Posterior cingulate gyrus (tissue), 11 donors: ENCODE results near the gene HHIP.
A peak's percentile ranks its signal among the peaks of the same experiment; 100 is the strongest.
"Not testable (repeated sequence)": the region's sequence is repeated elsewhere in the genome, so short reads cannot be mapped to it uniquely, and the experiment has no call there.

Experiments used
- DNase-seq, 10 donors: peaks; one replicate each; pipeline versions ENCODE4 v3.0.0 to v3.0.0-alpha.2; 2020 to 2021; ENCODE audit warnings: mixed read lengths in 3 of 10
- intact Hi-C: fragments of 100-400 bp; cut with DNase I; formaldehyde crosslinking; loops from one replicate; pipeline ENCODE4 v1.15.1; 2023

Gene HHIP

DNA sequence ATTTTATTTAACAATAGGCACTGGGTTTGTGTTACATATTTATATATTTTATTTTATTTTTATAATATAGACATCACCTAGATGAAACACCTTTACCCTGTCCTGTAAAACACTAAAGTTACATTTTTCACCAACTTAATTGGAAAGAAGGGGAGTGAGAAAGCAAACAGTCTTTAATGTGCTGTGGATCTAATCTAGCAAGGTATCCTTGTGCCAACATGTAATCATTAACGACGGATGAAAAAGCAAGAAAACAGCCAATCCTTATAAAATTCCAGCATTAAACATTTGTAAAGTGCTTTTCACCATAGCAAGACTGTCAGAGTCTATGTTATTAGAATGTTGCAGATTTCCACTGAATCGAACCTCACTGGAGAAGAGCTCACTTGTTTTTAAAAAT lies 92.7 kb downstream of the HHIP start:
- intact Hi-C loops: no loop called here
- no peak for DNase-seq

DNA sequence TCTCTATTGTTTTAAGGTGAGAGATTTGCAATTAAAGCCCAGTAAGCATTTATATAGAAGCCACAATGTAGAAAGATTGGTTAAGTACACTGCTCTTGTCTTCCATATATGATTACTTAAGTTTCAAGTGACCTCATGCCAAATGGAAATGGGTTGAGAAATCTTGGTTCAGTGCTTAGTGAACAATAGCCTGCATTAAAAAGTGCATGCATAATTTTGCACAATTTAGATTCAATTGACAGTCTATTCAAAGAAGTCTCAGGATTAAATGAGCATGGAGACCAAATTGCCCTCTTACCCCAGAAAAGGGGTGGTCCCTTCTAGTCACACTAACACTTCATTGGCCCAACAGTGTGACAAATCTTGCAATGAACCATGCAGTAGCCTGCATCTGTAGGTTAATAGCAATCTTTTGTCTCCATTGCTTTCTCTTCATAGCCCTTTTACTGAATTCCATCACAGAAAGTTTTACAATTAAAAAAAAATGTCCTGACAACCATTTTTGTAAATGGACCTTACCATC lies 93.6 kb downstream of the HHIP start:
- intact Hi-C loops: no loop called here
- no peak for DNase-seq

DNA sequence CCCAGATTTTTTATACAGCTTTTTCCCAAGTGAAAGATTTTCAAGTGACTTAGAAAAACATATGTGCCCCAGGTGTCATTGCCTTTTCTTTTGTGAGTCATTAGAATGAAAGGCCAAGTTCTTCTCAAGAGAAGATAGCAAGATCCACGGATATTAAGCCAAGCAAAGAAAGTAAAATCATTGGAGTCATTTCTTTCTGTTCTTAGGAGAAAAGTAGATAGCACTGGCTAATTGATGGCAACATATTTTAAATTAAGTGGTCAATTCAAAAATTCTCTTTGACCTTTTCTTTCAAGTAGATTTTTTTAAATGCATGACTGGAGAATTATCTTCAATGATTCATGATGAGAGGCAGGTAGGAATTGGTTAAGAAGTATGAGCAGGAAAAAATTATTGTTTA lies 94.4 kb downstream of the HHIP start:
- no peak for DNase-seq
- intact Hi-C loops: no loop called here

DNA sequence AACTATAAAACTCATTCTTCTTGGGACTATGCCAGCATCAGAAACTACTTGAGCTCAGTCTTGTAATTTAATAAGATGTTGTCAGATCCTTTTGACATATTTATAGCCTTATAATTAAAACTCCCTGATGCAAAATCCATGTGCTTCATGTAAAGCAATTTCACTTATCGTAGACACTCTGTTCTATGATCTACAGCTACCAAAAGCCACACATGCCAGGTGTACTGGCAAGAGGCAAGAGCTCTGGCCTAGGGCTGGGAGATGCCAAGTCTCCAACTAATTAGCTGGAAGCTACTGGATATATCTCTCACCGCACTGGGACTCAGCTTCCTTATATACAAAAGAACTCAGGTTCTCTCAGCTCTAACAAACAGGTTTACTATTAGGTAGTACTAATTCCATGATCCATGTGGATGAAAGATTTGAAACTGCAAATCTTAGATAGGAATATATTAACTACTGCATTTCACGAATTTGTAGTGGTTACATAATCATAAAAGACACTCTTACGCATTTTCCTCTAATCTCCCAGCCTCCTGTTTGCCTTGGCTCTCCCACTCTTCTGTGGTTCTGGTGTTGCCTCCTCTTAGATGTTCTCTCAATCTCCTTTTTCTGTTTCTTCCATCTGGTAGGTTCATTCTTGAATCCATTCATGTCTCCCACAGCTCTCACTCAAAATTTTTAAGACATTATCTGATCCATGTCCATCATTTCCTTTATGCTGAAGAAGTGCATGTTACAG lies 103.0 kb downstream of the HHIP start:
- no peak for DNase-seq
- intact Hi-C loops: no loop called here

DNA sequence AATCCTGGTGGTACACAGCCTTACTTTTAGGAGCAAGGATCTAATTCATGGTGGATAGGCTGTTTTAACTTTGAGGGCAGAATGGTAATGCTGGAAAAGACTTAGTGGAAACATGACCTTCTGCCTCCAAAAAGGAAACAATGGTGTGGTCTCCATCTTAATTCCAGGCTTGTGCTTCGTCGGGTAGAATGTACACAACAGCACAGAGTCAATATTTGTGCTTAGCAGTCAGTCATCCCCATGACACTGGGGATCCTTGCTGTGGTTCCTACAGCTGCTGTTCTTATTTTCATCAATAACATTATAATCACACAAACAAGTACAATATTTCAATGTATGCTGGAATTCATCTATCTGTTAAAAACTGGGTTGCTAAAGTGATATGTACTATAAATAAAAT lies 104.4 kb downstream of the HHIP start:
- no peak for DNase-seq
- intact Hi-C loops: loop anchor here (10.0 kb wide), 2 partner anchors 106 to 576 kb away; partner anchors contain the start of gene HHIP

DNA sequence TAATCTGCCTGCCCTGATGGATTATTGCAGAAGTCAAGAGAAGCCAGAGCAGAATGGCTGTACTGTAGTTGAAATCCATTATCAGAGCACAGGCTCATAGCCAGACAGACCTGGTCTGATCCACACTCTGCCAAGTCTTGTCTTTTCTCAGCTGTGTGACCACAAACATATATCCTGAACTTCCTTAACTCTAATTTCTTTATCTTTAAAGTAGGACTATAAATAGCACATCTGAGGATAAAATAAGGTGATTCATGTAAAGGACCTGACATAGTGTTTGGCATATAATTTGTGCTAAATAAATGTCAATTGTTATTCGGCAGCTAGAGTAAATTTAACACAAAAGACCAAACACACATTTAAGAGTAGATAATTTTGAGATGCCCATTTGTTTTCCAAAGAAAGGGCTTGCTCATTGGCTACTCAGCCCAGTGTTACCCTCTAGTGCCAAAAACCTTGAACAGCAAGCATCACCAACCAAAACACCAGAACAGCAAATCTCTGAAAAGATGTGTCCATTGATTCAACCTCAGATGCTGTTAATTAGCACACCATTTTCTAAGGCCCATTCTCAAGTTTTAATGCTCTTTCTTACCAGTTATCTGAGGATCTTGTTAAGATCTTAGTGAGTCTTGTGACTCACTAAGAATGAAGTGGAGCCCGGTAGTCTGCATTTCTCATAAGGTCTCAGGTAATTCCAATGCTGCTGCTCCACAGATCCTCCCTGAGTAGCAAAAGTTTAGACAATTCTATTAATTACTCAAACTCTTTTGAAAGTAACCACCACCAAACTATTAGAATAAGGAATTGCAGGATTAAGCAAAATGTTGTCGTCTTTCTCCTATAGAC lies 108.8 kb downstream of the HHIP start:
- peak in 1 of 10 donors; percentile 28 for DNase-seq
- intact Hi-C loops: loop anchor here (10.0 kb wide), 2 partner anchors 110 to 580 kb away; partner anchors contain the start of gene HHIP

DNA sequence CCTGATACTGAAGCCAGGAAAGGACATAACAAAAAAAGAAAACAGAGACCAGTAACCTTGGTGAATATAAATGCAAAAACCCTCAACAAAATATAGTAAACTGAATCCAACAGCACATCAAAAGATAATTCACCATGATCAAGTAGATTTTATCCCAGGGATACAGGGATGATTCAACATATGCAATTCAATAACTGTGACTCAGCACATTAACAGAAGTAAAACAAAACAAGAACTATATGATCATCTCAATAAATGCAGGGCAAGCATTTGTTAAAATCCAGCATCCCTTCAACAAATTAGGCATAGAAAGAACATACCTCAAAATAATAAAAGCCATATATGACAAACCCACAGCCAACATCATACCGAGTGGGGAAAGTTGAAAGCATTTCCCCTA lies 112.0 kb downstream of the HHIP start:
- intact Hi-C loops: loop anchor here (10.0 kb wide), 2 partner anchors 113 to 583 kb away; partner anchors contain the start of gene HHIP
- no peak for DNase-seq

DNA sequence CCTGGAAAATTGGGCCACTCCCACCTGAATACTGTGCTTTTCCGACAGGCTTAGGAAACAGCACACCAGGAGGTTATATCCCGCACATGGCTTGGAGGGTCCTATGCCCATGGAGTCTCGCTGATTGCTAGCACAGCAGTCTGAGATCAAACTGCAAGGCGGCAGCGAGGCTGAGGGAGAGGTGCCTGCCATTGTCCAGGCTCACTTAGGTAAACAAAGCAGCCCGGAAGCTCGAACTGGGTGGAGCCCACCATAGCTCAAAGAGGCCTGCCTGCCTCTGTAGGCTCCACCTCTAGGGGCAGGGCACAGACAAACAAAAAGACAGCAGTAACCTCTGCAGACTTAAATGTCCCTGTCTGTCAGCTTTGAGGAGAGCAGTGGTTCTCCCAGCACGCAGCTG lies 122.9 kb downstream of the HHIP start:
- intact Hi-C loops, DNase-seq: not testable (repeated sequence)

DNA sequence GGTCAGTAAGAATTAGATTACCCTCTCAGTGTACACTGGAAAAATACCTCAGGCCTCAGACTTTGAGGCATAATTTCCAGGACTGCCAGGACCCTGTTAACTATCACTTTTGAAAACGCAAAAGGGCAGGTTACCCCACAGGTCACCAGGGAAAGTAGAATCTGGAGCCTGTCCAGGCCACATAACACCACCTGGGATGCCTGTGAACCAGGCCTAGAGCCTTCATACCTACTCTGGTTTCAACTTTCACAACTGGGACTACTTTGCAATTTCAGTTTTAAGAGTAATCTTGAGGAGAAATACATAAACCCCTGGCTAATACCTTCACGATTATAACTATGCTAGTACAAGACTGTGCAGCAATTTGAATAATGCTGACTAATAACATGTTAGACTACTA lies 132.4 kb downstream of the HHIP start:
- intact Hi-C loops: no loop called here

DNA sequence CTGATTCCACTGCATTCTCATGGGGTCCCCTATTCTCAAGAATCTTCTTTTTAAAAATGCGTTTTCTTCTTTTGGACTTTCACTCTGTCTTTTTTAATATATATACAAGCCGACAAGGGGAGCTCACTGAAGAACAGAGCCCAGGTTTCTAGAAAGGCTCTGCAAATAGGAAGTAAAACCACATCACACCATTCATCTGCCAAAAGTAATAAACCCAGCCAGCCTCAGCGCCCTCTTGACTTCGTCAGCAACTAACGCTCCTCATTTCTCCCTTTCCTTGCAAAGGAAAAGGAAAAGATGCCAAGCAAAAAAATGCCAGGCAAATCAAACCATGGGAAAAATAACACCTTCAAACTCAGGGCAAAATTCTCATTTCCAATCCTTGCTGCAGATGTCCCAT lies 136.4 kb downstream of the HHIP start:
- intact Hi-C loops: no loop called here
- DNase-seq: no peak

More for the DNA sequence above, 132.4 kb downstream of the HHIP start:
- no peak for DNase-seq

DNA sequence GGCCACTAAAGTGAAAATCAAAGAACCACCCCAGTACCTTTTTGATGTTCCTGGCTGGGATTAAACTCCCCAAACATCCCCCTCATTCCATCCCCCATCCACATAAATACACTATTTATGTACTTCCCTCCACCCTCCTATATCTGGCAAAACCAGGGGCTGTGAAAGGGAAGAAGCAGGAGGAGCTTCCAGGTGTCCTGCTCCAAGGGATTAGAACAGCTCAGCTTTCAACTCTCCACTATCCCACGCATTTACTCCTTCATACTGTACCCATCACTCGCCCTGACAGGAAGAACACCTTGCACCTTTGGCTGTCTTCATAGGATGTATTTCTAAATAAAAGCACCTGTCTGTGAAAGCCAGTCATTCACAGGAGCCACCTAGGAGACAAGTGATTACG lies 140.0 kb downstream of the HHIP start:
- intact Hi-C loops: loop anchor here (5.0 kb wide), 1 partner anchor 614 kb away; no protein-coding TSS in a partner anchor
- no peak for DNase-seq

DNA sequence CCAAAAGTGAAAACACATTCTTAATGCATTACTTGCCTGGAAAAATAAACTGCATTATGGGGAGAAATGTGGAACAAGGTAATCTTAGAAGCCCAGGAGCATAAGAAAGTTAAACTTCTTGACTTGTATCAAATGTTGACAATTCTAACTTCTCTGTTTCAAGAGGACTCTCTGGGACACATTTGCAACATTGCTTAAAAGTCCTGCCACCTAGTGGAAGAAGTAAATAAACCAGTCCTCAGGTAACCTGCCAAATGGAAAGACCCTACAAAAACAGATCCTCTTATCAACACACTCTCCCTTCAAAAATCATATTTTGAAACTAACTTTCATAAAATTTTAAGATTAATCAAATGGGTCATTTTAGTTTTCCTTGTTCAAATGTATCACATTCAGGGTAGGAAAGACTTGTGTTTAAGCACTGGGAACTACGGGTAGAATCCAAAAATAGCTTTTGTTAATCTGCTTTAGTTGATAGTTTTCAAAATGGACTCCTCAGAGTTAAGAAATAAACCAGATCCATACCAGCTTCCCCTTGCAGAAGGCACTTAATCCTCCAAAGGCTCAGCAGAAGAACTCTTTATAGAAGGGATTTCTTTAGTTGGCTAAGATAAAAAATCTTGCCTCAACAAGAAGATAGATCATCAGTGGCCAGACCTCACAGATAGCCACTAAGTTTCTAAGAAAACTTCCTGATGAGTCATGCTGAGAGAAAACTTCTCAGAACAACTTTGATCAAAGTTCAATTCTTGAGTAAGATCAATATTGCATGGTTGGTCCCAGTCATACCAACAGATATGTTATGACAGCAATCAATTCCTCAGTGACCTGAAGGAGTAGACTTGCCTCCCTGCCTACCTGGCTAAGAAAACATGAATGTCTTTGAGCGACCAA lies 141.7 kb downstream of the HHIP start:
- intact Hi-C loops: loop anchor here (5.0 kb wide), 1 partner anchor 615 kb away; no protein-coding TSS in a partner anchor
- no peak for DNase-seq

DNA sequence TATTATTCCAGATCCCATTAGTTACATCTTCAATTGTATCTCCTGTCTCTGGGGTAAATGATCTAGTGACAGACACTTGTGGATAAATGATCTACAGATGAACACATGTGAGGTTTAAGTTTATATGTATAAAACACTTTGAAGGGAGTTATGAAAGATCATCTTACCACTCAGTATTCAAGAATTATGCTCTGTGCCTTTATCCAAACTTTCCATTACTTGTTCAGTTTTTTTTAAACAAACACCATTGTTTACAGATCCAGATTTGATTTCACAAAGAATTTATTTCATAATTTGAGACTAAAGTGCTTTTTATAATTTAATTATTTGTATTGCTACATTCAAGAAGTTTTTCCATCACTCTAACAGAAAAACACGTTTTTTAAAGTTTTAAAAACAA lies 142.5 kb downstream of the HHIP start:
- DNase-seq: no peak
- intact Hi-C loops: loop anchor here (5.0 kb wide), 1 partner anchor 616 kb away; no protein-coding TSS in a partner anchor

DNA sequence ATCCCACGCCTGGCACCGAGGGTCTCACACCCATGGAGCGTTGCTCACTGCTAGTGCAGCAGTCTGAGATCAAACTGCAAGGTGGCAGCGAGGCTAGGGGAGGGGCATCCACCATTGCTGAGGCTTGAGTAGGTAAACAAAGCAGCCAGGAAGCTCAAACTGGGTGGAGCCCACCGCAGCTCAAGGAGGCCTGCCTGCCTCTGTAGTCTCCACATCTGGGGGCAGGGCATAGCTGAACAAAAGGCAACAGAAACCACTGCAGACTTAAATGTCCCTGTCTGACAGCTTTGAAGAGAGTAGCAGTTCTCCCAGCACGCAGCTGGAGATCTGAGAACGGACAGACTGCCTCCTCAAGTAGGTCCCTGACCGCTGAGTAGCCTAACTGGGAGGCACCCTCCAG lies 146.0 kb downstream of the HHIP start:
- intact Hi-C loops: not testable (repeated sequence)
- peak in 1 of 10 donors; percentile 45 for DNase-seq
